ENCODE measurements around the gene PDCD11. TPM values are rescaled to one million over a fixed set of nuclear protein-coding genes. Genes with fewer than 3 reads are reported as not detected.

The PDCD11 gene
- total and polyA plus RNA-seq, 9 donors, result 9.7 to 40.8 (median 24.5) TPM

- WGBS, 3 donors, result 71 to 80% (median 77%) methylated on average over 4 of the region's 4 CpGs
- Histone ChIP-seq H3K27me3 (no peaks in the 10 kb centered on the region), H3K4me1 (ENCODE audit: insufficient read depth) (no peaks in the 10 kb centered on the region), H3K4me3 (no peak overlapping the region), H3K36me3 (no peaks in the 10 kb centered on the region), H3K9me3 (no peaks in the 10 kb centered on the region), H3K27ac (no peak overlapping the region)
- TF ChIP-seq EP300 (IDR thresholded peaks at IDR 0.05), result no peak
- no peak for TF ChIP-seq POLR2A (IDR thresholded peaks at IDR 0.05)
- TF ChIP-seq CTCF (IDR thresholded peaks at IDR 0.05), result no peak
- no peak for DNase-seq
- intact Hi-C loops (cut with DNase I), result no loop called here
Measured at GRCh38 chr10:103463499-103463898, 67.1 kb downstream of the PDCD11 start.

GRCh38 chr10:103465411-103466179 is 69.2 kb downstream of the PDCD11 start:
- Histone ChIP-seq H3K9me3 (no peaks in the 10 kb centered on the region), H3K36me3 (no peaks in the 10 kb centered on the region), H3K27ac (no peak overlapping the region), H3K27me3 (no peaks in the 10 kb centered on the region), H3K4me3 (no peak overlapping the region), H3K4me1 (ENCODE audit: insufficient read depth) (no peaks in the 10 kb centered on the region)
- no peak for DNase-seq
- 88 to 91% (median 90%) methylated on average over 14 of the region's 14 CpGs for WGBS, 3 donors
- intact Hi-C loops (cut with DNase I), result no loop called here
- no peak for TF ChIP-seq EP300 (IDR thresholded peaks at IDR 0.05)
- TF ChIP-seq CTCF (IDR thresholded peaks at IDR 0.05), result no peak
- TF ChIP-seq POLR2A (IDR thresholded peaks at IDR 0.05), result no peak

- no peak overlapping the region for H3K4me3 ChIP-seq
- H3K36me3 ChIP-seq, result no peaks in the 10 kb centered on the region
- H3K4me1 ChIP-seq (ENCODE audit: insufficient read depth), result no peaks in the 10 kb centered on the region
- DNase-seq, result no peak
- H3K27ac ChIP-seq, result no peak overlapping the region
- no peak for TF ChIP-seq CTCF (IDR thresholded peaks at IDR 0.05)
- TF ChIP-seq EP300 (IDR thresholded peaks at IDR 0.05), result no peak
- WGBS, 3 donors, result 62 to 74% (median 72%) methylated on average over 3 of the region's 3 CpGs
- no peaks in the 10 kb centered on the region for H3K9me3 ChIP-seq
- no peaks in the 10 kb centered on the region for H3K27me3 ChIP-seq
- intact Hi-C loops (cut with DNase I), result no loop called here
Measured at GRCh38 chr10:103466734-103467133, 70.3 kb downstream of the PDCD11 start.

- H3K27ac ChIP-seq, result no peak overlapping the region
- 89 to 92% (median 91%) methylated on average over 7 of the region's 7 CpGs for WGBS, 3 donors
- no peak for TF ChIP-seq EP300 (IDR thresholded peaks at IDR 0.05)
- no peak for TF ChIP-seq POLR2A (IDR thresholded peaks at IDR 0.05)
- no peak for TF ChIP-seq CTCF (IDR thresholded peaks at IDR 0.05)
- intact Hi-C loops (cut with DNase I), result no loop called here
- H3K4me3 ChIP-seq, result no peak overlapping the region
- DNase-seq, result no peak
- H3K36me3 ChIP-seq, result no peaks in the 10 kb centered on the region
- no peaks in the 10 kb centered on the region for H3K9me3 ChIP-seq
- no peaks in the 10 kb centered on the region for H3K27me3 ChIP-seq
- H3K4me1 ChIP-seq (ENCODE audit: insufficient read depth), result no peaks in the 10 kb centered on the region
Measured at GRCh38 chr10:103467406-103467805, 71.0 kb downstream of the PDCD11 start.

All from ovary (tissue), 9 donors.